H1 (cell line): ENCODE results near the gene PSMA5. TPM values are rescaled to one million over a fixed set of nuclear protein-coding genes. Genes with fewer than 3 reads are reported as not detected.

Experiments used
- EGR1 ChIP-seq: IDR thresholded peaks from 2 replicates; pipeline ENCODE4 v1.6.1; 2011; ENCODE audit warnings: low read depth, low read length, borderline replicate concordance
- KDM4A ChIP-seq: IDR thresholded peaks from one replicate; pipeline ENCODE4 v1.7.1; 2012; ENCODE audit warnings: low read depth, mild to moderate bottlenecking, moderate library complexity, low read length, inconsistent platforms; ENCODE audit not compliant: severe bottlenecking
- PHF8 ChIP-seq: fragments of 200-600 bp; sonication (generic); conservative IDR thresholded peaks from 2 replicates; pipeline ENCODE4 v1.7.1; 2012; ENCODE audit warnings: low read depth, mild to moderate bottlenecking, inconsistent platforms, low read length, moderate library complexity
- YY1 ChIP-seq: IDR thresholded peaks from 2 replicates; pipeline ENCODE4 v1.6.1; 2011; ENCODE audit warnings: low read depth, mild to moderate bottlenecking, low read length
- polyA plus RNA-seq, 7 experiments: library from polyadenylated mRNA; depleted of rRNA in 3 of 7; stranded (reverse) in 5 of 7; unstranded in 2 of 7; fragments of >200 nt in 5 of 7; fragments of 200-250 nt in 2 of 7; gene quantifications; 1 replicate in 5 of 7; 2 replicates in 1 of 7; 4 replicates in 1 of 7; pipeline versions ENCODE4 v1.2.1 to v1.2.3, GENCODE V29; 2011 to 2013; ENCODE audit warnings: missing spikeins in 2 of 7, mixed read lengths in 2 of 7
- total RNA-seq: library from RNA; stranded (reverse); fragmentation: NEBNext Ultra II Directional; extraction: Animal tissue kit (Norgen Biotek cat#: 25700); gene quantifications from 2 replicates; pipeline ENCODE4 v1.2.1, GENCODE V29; 2021
- TF ChIP-seq, protein P1 (sequence below): fragments of 300-600 bp; sonication (generic); IDR thresholded peaks from 2 replicates; pipeline ENCODE4 v1.7.1; 2012; ENCODE audit warnings: low read length, moderate library complexity, mild to moderate bottlenecking, inconsistent platforms; ENCODE audit not compliant: insufficient replicate concordance
- TF ChIP-seq, protein P2 (sequence below): IDR thresholded peaks from 2 replicates; pipeline ENCODE4 v1.6.1; 2011; ENCODE audit warnings: low read length, improper control_type of control experiment
- TF ChIP-seq, protein P3 (sequence below): IDR thresholded peaks from 2 replicates; pipeline ENCODE4 v1.6.1; 2011; ENCODE audit warnings: low read depth, mild to moderate bottlenecking, low read length; ENCODE audit not compliant: insufficient read depth

Gene PSMA5
- total and polyA plus RNA-seq, 2 of the 8 experiments (the other 6 are each of a cell fraction or from before 2014, with no cell fraction given), result 140 to 166 TPM

DNA sequence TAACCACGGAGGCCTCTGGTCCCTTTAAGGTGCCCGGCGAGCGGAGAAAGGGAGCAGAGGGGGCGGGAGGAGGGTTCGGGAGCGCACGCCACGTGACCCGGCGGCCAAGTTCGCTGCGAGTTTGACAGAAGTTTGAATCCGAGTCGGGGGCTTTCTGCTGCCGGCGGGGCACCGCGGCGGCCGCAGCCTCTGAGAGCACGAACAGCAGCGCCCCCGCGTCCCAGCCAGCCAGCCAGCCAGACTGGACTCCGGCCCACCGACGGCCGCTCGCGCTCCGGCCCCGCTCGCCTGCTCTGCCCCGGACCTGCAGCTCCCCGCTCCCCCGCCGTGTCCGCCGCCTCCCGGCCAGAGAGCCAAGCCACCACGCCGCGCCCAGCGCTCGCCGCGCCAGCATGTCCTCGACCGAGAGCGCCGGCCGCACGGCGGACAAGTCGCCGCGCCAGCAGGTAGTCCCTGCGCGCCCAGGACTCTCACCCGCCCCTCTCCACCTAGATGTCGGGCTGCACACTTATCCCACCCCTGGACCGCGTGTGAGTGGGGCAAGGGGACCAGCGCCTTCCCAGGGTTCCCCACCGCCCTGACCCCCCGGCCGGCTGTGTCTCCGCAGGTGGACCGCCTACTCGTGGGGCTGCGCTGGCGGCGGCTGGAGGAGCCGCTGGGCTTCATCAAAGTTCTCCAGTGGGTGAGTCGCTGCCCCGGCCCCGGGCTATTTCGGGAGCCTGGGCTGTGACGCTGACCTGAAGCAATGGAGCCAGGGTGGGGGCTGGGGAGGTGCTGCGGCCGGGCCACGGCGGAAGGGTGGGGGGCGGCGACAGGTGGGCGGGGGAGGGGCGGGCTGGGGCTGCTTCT lies 40.4 kb upstream of the PSMA5 start, which contains the start of gene SYPL2 (continued):
- TF ChIP-seq, protein P1, sequence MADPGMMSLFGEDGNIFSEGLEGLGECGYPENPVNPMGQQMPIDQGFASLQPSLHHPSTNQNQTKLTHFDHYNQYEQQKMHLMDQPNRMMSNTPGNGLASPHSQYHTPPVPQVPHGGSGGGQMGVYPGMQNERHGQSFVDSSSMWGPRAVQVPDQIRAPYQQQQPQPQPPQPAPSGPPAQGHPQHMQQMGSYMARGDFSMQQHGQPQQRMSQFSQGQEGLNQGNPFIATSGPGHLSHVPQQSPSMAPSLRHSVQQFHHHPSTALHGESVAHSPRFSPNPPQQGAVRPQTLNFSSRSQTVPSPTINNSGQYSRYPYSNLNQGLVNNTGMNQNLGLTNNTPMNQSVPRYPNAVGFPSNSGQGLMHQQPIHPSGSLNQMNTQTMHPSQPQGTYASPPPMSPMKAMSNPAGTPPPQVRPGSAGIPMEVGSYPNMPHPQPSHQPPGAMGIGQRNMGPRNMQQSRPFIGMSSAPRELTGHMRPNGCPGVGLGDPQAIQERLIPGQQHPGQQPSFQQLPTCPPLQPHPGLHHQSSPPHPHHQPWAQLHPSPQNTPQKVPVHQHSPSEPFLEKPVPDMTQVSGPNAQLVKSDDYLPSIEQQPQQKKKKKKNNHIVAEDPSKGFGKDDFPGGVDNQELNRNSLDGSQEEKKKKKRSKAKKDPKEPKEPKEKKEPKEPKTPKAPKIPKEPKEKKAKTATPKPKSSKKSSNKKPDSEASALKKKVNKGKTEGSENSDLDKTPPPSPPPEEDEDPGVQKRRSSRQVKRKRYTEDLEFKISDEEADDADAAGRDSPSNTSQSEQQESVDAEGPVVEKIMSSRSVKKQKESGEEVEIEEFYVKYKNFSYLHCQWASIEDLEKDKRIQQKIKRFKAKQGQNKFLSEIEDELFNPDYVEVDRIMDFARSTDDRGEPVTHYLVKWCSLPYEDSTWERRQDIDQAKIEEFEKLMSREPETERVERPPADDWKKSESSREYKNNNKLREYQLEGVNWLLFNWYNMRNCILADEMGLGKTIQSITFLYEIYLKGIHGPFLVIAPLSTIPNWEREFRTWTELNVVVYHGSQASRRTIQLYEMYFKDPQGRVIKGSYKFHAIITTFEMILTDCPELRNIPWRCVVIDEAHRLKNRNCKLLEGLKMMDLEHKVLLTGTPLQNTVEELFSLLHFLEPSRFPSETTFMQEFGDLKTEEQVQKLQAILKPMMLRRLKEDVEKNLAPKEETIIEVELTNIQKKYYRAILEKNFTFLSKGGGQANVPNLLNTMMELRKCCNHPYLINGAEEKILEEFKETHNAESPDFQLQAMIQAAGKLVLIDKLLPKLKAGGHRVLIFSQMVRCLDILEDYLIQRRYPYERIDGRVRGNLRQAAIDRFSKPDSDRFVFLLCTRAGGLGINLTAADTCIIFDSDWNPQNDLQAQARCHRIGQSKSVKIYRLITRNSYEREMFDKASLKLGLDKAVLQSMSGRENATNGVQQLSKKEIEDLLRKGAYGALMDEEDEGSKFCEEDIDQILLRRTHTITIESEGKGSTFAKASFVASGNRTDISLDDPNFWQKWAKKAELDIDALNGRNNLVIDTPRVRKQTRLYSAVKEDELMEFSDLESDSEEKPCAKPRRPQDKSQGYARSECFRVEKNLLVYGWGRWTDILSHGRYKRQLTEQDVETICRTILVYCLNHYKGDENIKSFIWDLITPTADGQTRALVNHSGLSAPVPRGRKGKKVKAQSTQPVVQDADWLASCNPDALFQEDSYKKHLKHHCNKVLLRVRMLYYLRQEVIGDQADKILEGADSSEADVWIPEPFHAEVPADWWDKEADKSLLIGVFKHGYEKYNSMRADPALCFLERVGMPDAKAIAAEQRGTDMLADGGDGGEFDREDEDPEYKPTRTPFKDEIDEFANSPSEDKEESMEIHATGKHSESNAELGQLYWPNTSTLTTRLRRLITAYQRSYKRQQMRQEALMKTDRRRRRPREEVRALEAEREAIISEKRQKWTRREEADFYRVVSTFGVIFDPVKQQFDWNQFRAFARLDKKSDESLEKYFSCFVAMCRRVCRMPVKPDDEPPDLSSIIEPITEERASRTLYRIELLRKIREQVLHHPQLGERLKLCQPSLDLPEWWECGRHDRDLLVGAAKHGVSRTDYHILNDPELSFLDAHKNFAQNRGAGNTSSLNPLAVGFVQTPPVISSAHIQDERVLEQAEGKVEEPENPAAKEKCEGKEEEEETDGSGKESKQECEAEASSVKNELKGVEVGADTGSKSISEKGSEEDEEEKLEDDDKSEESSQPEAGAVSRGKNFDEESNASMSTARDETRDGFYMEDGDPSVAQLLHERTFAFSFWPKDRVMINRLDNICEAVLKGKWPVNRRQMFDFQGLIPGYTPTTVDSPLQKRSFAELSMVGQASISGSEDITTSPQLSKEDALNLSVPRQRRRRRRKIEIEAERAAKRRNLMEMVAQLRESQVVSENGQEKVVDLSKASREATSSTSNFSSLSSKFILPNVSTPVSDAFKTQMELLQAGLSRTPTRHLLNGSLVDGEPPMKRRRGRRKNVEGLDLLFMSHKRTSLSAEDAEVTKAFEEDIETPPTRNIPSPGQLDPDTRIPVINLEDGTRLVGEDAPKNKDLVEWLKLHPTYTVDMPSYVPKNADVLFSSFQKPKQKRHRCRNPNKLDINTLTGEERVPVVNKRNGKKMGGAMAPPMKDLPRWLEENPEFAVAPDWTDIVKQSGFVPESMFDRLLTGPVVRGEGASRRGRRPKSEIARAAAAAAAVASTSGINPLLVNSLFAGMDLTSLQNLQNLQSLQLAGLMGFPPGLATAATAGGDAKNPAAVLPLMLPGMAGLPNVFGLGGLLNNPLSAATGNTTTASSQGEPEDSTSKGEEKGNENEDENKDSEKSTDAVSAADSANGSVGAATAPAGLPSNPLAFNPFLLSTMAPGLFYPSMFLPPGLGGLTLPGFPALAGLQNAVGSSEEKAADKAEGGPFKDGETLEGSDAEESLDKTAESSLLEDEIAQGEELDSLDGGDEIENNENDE, result no peak
- no peak for TF ChIP-seq YY1
- TF ChIP-seq, protein P2, sequence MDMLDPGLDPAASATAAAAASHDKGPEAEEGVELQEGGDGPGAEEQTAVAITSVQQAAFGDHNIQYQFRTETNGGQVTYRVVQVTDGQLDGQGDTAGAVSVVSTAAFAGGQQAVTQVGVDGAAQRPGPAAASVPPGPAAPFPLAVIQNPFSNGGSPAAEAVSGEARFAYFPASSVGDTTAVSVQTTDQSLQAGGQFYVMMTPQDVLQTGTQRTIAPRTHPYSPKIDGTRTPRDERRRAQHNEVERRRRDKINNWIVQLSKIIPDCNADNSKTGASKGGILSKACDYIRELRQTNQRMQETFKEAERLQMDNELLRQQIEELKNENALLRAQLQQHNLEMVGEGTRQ, result peak; percentile 71
- TF ChIP-seq, protein P3, sequence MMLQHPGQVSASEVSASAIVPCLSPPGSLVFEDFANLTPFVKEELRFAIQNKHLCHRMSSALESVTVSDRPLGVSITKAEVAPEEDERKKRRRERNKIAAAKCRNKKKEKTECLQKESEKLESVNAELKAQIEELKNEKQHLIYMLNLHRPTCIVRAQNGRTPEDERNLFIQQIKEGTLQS, result peak; percentile 52; the same call in 1 of the 2 replicates
- TF ChIP-seq KDM4A, result peak; percentile 72
- TF ChIP-seq PHF8, result 0 out of 2 replicates have a peak, but pooled peaks have one; percentile 35
- TF ChIP-seq EGR1, result no peak
